Ectodermal cell (in vitro differentiated cells): ENCODE data around the gene TMSB15C.

Experiments used
- H3K27ac ChIP-seq: 2 replicates; pipeline ENCODE4 v1.7.0; 2013; ENCODE audit warnings: mild to moderate bottlenecking, low read depth, low read length; ENCODE audit not compliant: insufficient read depth, poor library complexity, severe bottlenecking
- H3K27me3 ChIP-seq: 2 replicates; pipeline ENCODE4 v1.7.0; 2013; ENCODE audit warnings: mild to moderate bottlenecking, low read length; ENCODE audit not compliant: insufficient read depth, control insufficient read depth, poor library complexity, severe bottlenecking
- H3K36me3 ChIP-seq: one replicate; pipeline ENCODE4 v1.7.0; 2013; ENCODE audit warnings: low read length; ENCODE audit not compliant: control insufficient read depth, insufficient read depth
- H3K4me1 ChIP-seq: one replicate; pipeline ENCODE4 v1.7.0; 2013; ENCODE audit warnings: low read length; ENCODE audit not compliant: control insufficient read depth, insufficient read depth
- H3K4me3 ChIP-seq: 2 replicates; pipeline ENCODE4 v1.7.0; 2013; ENCODE audit warnings: low read depth, low read length, control low read depth; ENCODE audit not compliant: insufficient read depth
- H3K9me3 ChIP-seq: 2 replicates; pipeline ENCODE4 v1.7.0; 2013; ENCODE audit warnings: mild to moderate bottlenecking, low read length, moderate library complexity; ENCODE audit not compliant: control insufficient read depth
- WGBS, 2 experiments: methylation state at CpG; one replicate each; pipeline ENCODE4 v1.1.7; 2013; ENCODE audit warnings: missing lambda C conversion rate in 2 of 2; 5-methylcytosine and 5-hydroxymethylcytosine counted together

TMSB15C gene

GRCh38 chrX:104047171-104047570 lies 28.9 kb downstream of the TMSB15C start:
- Histone ChIP-seq H3K27ac (no peak overlapping the region), H3K4me3 (no peak overlapping the region), H3K27me3 (no peaks in the 10 kb centered on the region), H3K9me3 (no peaks in the 10 kb centered on the region), H3K36me3 (no peaks in the 10 kb centered on the region), H3K4me1 (no peaks in the 10 kb centered on the region)
- WGBS, 2 experiments: 94 to 95% methylated on average over 13 of the region's 13 CpGs

GRCh38 chrX:104045642-104046041 lies 30.4 kb downstream of the TMSB15C start:
- Histone ChIP-seq H3K36me3 (no peaks in the 10 kb centered on the region), H3K27me3 (no peaks in the 10 kb centered on the region), H3K4me3 (no peak overlapping the region), H3K9me3 (no peaks in the 10 kb centered on the region), H3K4me1 (no peaks in the 10 kb centered on the region), H3K27ac (no peak overlapping the region)
- WGBS, 2 experiments: 94 to 96% methylated on average over 5 of the region's 5 CpGs

GRCh38 chrX:104041003-104041402 lies 35.0 kb downstream of the TMSB15C start:
- Histone ChIP-seq H3K36me3 (no peaks in the 10 kb centered on the region), H3K27me3 (no peaks in the 10 kb centered on the region), H3K4me3 (no peak overlapping the region), H3K9me3 (no peaks in the 10 kb centered on the region), H3K27ac (no peak overlapping the region), H3K4me1 (no peaks in the 10 kb centered on the region)
- WGBS, 2 experiments: 79 to 89% methylated on average over 4 of the region's 4 CpGs

GRCh38 chrX:104039689-104040505 lies 36.1 kb downstream of the TMSB15C start, which contains the start of gene H2BW2:
TSS of gene H2BW2 (plus strand) at chrX:104039956. CDS start at chrX:104039995, 39 bp downstream.
- Histone ChIP-seq H3K4me3 (no peak within 1 kb of the TSS), H3K27ac (no peak within 1 kb of the TSS), H3K4me1 (no peaks in the 10 kb centered on the region), H3K36me3 (no peaks in the 10 kb centered on the region), H3K9me3 (no peaks in the 10 kb centered on the region), H3K27me3 (no peaks in the 10 kb centered on the region)
- 94 to 96% methylated on average over 39 of the region's 39 CpGs for WGBS, 2 experiments
